NCI-H146 (cell line): Measurements from ENCODE around the gene STXBP6.

Source experiments
- DNase-seq: peaks from one replicate; lab custom pipeline; 2025; lab: John Stamatoyannopoulos, UW

Gene STXBP6

DNA sequence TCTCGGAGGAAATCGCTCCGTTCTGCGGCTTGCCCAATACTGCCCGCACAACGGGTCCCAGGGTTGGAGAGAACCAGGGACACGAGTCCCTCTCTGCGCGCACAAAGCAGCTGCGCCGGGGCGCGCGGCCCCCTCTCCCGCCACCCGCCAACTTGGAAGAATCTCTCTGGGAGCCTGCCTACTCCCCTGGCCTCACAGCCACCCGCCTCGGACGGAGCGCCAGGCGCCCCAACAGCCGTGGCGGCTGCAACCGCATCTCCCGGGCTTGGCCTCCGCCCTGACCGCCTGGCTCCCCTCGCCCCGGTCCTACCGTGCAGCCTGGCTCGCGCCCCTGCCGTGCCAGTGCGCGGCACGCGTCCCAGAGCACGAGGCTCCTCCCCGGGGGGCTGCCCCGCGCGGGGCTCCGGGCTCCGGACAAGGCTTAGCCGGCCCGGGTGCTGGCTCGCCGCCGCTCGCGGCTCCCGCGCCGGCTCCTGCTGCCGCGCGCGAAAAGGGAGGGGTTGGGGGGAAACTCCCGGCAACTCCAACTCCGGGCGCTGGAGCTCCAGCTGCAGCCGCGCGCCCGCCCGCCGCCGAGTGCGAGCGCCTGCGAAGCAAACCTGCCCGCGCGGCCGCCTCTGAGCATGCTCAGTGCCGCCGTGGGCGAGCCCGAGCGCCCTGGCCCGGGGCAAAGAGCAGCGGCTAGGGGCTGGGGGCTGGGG lies at the start of gene STXBP6:
TSS of gene STXBP6 (minus strand) at position 580 of the 701 bp plus-strand sequence. CDS start 75,329 bp downstream, outside the sequence.
- DNase-seq, result peak; percentile 42

- DNase-seq, result no peak
Observed at GRCh38 chr14:25097120-25097519, 47.2 kb upstream of the STXBP6 start.

DNA sequence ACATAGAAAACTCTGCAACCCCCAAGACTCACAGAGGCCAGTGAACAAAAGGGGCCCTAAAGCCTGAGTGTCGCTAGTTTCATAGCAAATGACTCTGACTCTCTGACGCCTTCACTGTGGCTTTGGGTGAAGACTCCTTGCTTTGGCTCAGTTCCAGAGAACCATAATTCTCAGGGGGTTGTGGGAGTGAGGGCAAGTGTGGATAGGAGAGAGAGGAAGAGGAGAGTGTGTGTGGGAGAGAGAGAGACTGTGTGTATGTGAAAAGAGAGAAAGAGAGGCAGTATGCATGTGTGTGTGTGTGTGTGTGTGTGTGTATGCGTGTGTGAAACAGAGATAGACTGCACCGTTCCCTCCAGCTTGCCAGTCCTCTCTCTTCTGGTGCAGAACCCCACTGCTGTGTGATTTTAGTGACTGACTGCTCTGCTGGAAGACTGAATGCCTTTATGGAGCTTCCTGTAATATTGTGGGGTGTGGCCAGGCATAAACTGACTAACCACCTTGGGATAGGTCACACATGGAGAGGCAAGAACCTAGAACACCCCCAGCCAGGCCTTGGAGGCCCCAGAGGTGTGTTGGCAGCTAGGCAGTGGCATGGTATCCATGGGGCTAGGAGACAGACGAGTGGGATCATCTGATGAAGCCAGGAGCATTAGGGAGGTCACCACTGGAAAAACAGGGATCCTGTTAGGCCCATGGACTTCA lies 45.9 kb upstream of the STXBP6 start:
- no peak for DNase-seq

DNA sequence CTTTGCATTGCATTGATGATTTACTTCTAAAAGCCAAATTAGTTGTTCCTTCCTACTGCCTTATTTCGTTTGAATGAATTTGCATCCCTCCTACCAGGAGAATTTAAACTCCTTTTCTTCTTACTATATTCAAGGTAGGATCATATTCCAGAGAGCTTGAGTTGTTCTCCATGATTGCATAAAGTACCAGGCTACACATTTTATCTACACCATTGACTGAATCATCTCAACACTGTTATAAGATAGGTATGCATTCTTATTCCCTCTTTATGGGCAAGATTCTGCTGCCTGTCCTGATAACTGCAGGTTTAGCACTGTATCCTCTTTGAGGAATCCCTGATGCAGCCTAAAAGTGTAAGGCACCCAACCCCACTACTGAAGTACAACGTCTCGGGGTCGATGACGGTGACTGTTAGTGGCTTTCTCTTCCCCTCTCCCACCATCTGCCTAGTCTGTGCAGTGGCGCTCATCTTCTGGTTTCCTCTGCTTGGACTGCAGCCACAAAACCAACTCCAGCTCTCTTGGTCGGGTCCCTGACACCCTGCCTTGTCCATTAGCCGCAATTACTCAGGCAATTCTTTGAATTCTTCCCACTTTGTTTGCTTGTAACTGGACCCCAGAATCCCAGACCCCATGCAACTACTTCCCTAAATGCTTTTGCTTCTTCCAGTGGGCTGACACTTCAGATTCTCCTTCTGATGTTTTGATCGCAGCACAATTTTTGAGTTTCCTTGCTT lies 44.4 kb upstream of the STXBP6 start:
- DNase-seq, result no peak

DNA sequence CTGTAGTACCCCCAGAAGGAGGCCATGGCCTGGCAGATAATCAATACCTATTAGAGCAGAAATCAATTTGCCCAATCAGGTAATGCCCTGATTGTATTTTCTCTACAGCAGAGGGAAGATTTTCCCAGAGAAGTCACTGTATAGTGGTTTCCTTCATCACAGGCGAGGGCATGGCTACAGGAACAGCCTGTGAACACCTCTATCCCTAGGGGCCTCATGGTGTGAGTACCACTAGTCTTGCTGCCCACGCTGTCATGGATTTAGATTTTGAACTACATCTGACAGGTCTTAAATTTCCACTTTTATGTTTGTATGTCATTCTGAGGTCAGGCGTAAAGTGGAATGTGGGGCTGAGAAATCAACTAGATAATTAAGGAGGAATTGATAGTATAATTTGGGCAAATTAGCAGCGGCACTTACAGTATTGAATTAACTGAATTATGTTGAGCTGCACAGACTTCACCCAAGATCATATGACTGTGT lies 42.4 kb upstream of the STXBP6 start:
- DNase-seq, result no peak

DNA sequence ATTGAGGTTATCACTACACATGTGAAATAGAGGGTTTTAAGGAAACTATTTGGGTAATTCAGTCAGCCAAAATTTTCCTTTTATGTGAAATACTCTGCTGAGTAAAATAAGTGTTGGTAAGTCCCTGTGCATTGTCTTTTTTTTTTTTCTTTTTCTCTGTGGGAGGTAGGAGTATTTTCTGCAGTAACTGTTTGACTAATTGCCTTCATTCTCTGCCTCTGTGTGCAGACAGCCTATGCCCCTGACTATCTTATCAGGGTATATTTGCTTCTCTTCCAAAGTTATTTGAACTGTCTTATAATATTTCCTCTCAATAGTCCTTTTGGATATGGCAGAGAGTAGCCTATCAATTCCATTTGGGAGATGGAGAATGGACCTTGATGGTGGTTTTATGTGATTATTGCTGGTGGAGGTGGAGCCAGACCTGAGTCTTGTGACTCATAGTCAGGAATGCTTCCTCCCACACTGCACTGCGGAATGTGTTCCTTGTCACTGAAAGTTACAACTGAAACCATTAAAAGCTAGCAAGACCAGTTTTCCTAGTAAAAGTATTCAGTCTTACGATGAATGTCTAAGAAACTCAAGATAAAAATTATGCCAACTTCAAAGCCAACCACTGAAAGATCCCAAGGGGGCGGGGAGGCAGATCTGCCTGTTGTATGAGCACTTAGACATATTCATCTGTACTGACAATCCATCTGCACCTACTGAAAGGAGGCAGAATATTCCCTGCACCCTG lies 40.9 kb upstream of the STXBP6 start:
- no peak for DNase-seq

- DNase-seq, result no peak
Observed at GRCh38 chr14:25090256-25090655, 40.3 kb upstream of the STXBP6 start.

- DNase-seq, result no peak
Observed at GRCh38 chr14:25089496-25089895, 39.5 kb upstream of the STXBP6 start.

DNA sequence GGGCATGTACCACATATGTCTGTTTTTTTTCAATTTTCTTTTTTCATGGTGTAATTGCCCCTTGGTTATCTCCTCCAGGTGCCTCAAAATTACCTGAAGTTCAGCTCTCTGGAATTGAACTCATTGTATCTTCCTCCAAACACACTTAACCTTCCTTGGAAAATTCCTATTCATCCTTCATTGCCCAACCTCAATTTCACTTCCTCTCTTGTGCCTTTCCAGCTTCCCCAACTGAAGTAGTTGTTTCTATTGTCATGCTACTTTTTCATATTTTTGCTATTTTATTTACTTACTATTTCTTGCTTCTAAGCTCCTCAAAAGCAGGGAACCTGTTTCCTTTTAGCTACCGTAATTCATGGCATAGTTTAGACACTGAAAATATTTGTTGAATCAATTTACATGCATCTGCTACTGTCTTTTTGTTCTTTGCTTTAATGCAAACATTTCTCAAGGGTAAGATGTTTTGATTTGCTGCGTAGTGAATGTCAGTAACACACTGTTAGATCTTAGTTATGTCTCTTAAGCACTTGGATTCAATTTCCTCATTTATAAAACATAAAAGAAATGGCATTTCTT lies 37.0 kb upstream of the STXBP6 start:
- DNase-seq, result no peak

GRCh38 chr14:25086081-25086480 lies 36.1 kb upstream of the STXBP6 start:
- DNase-seq, result no peak

- no peak for DNase-seq
Observed at GRCh38 chr14:25080682-25081081, 30.7 kb upstream of the STXBP6 start.

- no peak for DNase-seq
Observed at GRCh38 chr14:25079311-25079710, 29.4 kb upstream of the STXBP6 start.

DNA sequence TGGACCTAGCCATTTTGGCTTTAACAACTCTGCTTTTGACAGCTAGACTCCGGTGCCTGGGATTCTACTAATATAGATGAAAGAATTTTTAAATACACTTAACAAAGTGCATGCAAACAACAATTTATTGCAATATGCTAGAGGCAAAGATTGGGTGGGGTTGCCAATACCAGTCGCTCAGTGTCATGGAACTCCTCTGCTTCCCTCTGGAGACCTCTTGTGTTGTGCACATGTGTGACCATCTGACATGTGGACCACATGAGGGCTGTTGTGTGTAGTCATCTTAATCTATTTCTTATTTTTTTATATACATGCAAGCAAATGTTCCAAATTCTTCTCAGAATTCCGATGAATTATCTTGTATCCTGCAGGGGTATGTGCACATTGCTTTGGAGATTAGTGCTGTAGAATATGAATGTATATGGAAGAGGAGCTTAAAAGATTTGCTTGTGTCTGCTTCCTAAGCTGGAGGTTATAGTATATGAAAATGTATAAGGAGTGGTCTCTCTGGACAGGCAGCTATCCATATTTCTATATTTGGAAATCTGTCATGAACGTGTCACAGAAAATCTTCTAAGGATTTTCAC lies 24.2 kb upstream of the STXBP6 start:
- no peak for DNase-seq

DNA sequence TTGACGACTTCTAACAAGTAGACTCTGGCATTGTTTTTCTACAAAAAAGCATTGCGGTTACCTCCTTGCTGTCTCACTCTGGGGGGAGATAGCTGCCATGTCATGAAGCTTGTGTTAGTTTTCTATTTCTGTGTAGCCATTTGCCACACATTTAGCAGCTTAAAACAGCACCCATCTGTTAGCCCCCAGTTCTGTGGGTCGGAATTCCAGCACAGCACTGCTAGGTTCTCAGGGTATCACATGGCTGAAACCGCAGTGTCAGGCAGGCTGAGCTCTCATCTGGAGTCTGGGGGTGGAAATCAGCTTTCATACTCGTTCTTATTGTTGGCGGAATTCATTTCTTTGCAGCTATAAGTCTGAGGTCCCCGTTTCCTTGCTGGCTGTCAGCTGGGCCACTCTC lies 19.9 kb upstream of the STXBP6 start:
- DNase-seq, result no peak

GRCh38 chr14:25067600-25067999 lies 17.7 kb upstream of the STXBP6 start:
- DNase-seq, result no peak

DNA sequence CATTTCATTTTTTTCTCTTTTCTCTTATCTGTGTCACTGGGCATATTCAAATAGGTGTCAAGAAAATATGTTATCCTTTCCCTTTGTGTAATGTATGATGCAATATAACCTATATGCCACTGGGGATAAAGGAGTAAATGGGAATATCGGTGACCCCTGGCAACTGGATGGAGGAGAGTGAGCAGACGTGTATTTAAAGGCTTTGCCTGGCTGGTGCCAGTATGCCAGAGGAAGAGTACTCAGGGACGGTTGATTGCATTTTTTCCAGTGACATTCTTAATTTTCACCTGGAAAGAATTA lies 12.0 kb upstream of the STXBP6 start:
- no peak for DNase-seq

DNA sequence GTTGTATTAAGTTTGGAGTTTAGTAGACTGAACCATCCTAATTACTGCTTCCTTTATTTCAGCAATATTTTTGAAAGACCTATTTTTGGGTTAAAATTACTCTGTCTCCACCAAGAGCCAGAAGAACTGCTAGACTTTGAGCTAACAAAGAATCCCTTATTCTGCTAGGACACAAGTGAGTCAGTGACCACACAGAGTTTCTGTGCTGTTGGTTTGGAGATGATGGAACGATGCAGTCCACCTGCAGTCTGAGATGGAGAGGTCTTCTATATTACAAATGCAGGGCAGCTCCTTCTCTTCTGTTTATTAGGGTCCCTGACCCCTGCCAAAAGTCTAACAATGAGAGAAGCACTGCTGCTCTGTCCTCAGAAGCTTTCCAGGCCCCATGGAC lies 6.7 kb upstream of the STXBP6 start:
- no peak for DNase-seq

DNA sequence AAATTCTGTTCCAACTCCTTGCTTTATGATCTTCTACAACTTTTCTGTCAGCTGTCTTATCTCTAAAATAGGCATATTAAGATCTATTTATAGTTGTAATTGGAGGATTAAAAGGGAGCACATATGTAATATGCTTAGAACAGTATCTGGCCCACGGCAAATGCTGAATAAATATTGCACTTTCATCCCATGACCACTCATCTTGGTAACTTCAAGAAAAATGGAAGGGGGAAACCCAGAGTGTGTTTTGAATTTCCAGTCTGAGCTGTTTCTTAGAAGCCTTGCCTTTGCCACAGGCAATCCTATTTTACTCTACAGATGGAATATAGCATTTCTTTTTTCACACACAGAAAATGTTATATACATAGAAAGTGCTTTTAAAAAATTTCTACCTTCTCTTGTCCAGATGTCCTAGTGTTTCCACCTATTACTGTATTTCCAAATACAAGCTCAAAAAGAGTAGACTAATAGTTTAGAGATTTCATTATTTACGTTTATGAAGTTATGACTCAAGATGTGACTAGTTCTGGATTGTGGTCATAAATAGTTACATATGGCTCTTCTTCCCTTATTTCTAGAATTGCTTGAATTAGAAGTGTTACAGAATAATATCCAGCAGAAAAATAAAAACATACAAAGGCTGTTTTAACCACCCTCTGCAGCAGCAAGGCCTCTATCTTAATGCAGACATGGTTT lies 6.2 kb upstream of the STXBP6 start:
- DNase-seq, result no peak

DNA sequence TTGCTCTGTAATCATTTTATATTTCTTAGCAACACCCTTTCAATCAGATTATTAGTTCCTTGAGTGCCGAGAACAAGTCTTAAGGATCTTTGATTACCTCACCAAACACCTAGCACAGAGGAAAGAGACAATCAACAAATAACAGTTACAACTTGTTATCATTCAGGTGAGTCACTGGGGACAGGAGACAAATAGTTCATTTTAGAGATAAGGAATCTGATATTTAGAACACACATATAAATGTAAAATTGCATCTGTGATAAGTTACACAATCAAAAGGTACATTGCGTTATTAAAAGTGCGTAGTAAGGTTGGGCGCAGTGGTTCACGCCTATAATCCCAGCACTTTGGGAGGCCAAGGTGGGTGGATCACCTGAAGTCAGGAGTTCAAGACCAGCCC lies 5.1 kb upstream of the STXBP6 start:
- DNase-seq, result no peak

DNA sequence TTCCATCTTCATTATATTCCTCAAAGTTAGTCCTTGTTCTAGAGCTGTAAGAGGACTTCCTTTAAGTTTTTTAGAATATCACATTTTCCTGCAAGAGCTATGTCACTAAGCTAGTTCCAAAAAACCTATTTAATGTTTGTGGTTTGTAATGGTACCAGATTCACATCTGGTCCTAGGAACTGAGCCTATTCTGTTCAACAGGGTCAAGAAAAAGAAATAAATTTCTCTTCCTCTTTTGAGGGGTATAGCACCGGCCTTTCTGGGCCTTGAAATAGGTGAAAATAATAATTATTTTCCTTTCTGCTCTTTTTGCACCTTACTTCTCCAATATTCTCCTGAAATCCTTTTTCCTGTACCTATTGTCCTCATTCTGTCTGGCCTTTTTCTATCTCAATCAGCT lies 3.6 kb upstream of the STXBP6 start:
- DNase-seq, result no peak

GRCh38 chr14:25052921-25053320 lies 3.0 kb upstream of the STXBP6 start:
- DNase-seq, result no peak
